Right hindlimb (tissue), 1 donor: Measurements from ENCODE around the gene ISL2.

ENCODE experiments used
- DNase-seq: peaks from one replicate; pipeline ENCODE4 v3.0.0-alpha.2; 2018

ISL2 gene

DNA sequence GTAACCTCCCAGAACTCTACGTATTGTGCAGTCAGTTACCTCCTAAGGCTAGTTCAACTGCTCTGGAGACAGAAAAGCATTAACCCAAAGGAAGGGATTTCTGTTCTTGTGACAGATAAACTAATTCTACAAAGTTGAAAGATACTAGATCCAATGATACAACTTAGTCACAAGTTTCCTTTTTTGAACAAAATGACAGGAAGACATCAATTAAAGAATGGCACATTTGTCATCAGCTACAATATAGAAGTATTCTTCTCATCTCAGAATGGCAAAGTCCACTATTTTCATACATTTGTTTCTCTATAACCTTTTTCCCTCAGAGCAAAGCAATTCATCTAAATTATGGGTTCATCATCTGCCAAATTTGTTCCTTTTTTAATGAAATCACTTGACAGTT is 43.7 kb downstream of the ISL2 start:
- DNase-seq = no peak

DNA sequence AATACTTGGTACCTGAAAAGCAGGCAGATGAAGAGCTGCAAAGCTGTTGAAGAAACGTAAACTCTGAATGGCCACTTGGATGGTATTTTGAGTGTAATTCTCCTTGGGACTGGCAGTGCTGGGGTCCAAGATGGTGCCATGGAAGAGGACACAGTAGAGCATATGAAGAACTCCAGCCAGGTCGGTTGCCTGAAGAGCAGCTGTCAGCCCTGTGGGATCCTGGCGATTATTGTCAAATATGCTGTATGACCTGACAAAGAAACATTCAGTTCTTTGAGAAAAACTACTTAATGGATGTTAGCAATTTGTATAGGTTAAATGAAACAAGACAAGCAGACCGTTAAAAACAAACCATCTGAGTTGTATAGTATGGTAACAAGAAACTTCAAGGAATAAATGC is 44.8 kb downstream of the ISL2 start:
- DNase-seq = no peak

DNA sequence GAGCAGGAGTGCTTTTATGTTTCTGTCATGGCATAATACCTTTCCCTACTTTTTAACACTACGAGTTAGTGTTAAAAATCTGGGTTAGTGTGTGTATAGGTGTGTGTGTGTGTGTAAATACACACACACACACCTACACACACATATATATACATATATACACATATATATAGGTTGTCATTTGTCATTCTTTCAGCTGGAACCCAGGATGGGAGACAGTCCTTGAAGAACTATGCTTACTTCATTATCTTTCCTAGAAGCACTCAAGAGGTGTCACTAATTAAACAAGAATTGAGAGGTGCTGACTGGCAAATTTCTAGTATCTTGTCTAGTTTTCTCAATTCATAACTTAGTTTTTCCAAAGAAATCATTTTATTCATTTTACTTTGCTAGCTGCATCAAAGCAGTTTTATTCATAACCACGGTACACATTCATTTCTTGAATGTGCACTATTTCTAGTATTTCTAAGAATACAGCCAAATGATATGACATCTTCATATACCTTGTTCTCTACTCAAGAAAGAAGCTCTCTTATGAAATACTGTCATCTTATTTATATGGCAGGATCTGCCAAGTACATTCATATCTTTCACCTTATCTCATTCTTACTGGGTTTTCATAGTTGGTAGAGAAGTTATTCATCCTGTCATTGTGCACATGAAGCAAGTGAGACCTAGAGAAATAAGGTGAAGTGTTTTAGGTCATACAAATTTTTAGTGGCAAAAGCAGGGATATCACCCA is 46.6 kb downstream of the ISL2 start:
- no peak for DNase-seq

DNA sequence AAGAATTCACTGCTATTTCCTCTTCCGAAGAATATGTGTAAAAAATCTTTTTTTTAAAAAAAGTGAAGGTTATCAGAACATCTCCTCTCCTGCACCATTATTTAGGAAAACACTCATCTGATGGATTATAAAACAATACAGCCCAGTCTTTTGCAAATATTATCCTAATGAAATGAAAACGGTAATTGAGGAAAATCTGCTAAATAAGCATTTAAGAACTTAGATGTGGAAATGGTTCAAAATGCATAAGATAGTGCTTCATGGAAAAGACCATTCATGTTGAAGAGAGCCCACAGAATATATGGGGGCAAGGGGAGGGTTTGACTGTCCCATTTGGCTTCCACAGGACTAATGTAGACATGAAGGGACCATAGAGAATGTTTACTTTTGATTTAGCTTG is 47.8 kb downstream of the ISL2 start:
- no peak for DNase-seq

DNA sequence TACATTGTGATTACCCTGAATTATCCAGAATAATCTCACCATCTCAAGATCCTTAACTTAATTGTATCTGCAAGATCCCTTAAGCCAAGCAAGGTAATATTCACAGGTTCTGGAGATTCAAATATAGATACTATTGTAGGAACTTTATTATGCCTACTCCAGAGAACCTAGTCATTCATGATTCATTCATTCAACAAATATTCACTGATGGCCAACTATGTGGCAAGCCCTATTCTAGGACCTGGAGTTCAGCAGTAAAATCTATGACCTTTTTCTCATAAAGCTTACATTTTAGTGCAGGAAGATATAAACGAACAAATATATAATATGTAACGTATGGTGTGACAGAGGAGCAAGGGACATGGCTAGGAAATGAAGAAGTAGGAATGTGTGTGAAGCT is 49.6 kb downstream of the ISL2 start:
- DNase-seq = no peak

DNA sequence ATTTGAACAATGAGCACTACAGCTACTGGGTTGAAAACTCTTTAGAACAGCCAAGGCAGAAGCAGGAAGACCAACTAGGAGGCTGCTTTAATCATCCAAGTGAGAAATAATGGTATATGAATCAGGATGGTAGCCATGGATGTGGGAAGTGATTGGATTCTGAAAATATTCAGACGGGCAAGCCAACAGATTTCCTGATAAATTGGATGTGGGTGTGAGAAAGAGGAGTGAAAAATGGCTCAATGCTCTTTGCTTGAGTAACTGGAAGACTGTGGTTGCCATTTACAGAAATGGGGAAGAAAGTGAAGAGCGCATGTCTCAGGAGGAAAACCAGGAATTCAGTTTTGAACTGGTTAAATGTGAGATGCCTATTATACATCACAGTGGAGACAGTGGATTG is 50.4 kb downstream of the ISL2 start:
- DNase-seq = no peak

DNA sequence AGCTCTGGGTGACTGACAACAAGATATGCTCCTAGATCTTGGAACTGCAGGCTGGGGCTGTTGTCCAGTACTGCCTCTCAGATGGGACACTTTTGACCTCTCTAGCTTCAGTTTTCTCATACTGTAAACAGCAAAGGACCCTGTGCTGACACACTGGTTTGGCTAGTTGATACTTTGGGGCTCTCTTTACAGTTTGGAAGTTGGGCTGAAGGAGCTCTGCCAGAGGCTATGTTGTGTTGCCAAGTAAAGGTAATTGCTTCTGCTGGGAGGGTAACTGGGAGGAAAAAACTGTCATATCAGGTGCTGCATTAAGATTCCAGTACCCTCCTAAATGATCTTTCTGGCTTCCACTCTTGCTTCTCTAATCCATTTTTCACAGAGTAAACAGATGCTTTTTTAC is 54.0 kb downstream of the ISL2 start:
- no peak for DNase-seq

DNA sequence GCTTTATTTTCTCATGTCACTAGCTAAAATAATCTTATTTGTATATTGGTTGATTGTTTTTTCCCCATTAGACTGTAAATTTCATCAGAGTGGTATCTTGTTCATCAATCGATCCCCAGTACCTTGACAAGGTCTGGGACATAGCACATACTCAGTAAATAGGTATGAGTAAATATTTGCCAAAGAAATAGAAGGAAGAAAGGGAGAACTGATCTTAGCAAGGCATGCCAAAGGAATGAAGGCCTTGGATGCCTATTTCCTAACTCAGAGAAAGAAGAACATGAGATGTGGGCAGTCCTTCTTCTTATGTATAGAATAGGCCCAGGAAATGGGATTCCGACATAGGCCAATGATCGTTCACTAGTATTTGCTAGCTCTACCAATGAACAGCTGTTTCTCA is 54.7 kb downstream of the ISL2 start:
- no peak for DNase-seq

DNA sequence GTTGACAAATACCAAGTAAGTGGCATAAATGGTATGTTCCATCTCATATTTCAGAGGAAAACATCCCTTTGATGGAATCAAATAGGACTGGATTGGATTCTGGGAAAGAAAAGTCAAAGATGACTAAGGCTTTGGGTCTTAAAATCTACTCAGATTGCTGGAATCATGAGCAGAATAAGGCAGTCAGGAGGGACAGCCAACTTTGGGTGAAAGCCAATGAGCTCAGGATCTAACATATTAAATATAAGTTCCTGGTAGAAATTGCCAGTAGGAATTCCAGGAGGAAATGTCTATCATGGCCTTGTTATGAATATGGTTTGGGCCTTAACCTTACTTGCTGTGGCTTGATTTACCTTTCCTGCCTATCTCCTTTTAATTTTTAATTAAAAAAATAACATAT is 55.3 kb downstream of the ISL2 start:
- no peak for DNase-seq
